Heart left ventricle (tissue), 13 donors: ENCODE results near the gene GPRIN1.

Experiments
- POLR2A ChIP-seq, 2 donors: fragments of 450-650 bp; IDR thresholded peaks; one replicate each; pipeline ENCODE4 v1.6.1; 2017; ENCODE audit warnings: antibody characterized with exemption in 2 of 2, mild to moderate bottlenecking in 2 of 2, moderate library complexity in 2 of 2
- TF ChIP-seq, protein P1 (sequence below), 12 donors: fragments of 200-600 bp; sonication (generic) in 4 of 12; IDR thresholded peaks; one replicate each; pipeline versions ENCODE4 v1.5.0 to v1.8.0; 2018 to 2022; ENCODE audit warnings: antibody characterized with exemption in 12 of 12, mild to moderate bottlenecking in 5 of 12
- donor health status: ischemic (EF 13 %, LVEDD 7.1; RV severe dilation, severe dysfunction).
- donor health status: DM: no; HTN: yes; CAD: no.
- donor health status: DM: no; HTN: no; CAD: no.
- donor health status: ischemic (EF 25% LVEDD 6.9; RV normal size, moderate dysfunction).
- donor health status: ischemic (EF 25% LVEDD 5.7; RV mildly dilated, moderate dysfunction).
- donor health status: ischemic (EF 35%, LVEDD 5.7; RV mildly dilated, moderate dysfunction).
- donor health status: nonischemic (EF 11% LVEDD 7.7; RV severe dilation, severe dysfunction).
- donor health status: DM: yes; HTN: yes; CAD: no.
- donor health status: PGD.
- donor health status: ischemic (EF 29% LVEDD 5.4; RV normal size, mild dysfunction).
- donor health status: nonischemic (EF 23%, LVEDD 6.1; RV moderate dilation, normal function).

DNA sequence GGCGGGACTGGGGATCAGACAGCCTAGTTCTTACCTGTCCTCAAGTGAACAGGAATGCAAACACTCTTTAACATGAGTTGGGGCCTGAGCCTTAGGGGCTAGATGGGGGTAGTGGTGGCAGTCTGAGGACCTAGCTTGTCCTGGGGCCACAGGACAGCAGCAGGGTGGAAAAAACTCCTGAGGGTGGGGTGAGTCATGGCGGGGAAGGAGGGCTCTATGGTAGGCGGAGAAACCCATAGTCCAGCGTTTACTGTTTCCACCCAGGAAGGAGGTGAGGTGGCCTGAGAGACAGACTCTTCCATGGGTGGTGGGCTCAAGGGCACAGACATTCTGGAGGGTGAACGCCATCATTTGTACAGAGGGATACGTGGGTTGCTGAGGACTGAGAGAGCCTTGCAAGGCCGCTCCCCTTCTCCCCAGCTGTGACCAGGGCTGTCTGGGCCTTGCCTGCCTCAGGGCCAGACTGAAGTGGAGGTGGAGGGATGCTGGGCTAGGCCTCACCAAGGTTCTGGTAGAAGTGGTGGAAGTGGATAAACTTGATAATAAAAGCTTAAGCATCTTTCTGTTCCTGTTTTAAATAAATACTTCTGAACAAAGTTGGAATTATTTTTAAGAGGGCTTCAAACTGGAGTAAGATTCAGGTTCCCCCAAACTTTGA is 36.2 kb upstream of the GPRIN1 start:
- no peak for TF ChIP-seq POLR2A (IDR thresholded peaks at IDR 0.05)
- TF ChIP-seq, protein P1, sequence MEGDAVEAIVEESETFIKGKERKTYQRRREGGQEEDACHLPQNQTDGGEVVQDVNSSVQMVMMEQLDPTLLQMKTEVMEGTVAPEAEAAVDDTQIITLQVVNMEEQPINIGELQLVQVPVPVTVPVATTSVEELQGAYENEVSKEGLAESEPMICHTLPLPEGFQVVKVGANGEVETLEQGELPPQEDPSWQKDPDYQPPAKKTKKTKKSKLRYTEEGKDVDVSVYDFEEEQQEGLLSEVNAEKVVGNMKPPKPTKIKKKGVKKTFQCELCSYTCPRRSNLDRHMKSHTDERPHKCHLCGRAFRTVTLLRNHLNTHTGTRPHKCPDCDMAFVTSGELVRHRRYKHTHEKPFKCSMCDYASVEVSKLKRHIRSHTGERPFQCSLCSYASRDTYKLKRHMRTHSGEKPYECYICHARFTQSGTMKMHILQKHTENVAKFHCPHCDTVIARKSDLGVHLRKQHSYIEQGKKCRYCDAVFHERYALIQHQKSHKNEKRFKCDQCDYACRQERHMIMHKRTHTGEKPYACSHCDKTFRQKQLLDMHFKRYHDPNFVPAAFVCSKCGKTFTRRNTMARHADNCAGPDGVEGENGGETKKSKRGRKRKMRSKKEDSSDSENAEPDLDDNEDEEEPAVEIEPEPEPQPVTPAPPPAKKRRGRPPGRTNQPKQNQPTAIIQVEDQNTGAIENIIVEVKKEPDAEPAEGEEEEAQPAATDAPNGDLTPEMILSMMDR (IDR thresholded peaks at IDR 0.05), result no peak
